ENCODE results near the gene CDK16. TPM values are rescaled to one million over a fixed set of nuclear protein-coding genes. Genes with fewer than 3 reads are reported as not detected.

The CDK16 gene
- total RNA-seq, 6 experiments from 2014 or later: 14.6 to 37.4 (median 29.5) TPM

DNA sequence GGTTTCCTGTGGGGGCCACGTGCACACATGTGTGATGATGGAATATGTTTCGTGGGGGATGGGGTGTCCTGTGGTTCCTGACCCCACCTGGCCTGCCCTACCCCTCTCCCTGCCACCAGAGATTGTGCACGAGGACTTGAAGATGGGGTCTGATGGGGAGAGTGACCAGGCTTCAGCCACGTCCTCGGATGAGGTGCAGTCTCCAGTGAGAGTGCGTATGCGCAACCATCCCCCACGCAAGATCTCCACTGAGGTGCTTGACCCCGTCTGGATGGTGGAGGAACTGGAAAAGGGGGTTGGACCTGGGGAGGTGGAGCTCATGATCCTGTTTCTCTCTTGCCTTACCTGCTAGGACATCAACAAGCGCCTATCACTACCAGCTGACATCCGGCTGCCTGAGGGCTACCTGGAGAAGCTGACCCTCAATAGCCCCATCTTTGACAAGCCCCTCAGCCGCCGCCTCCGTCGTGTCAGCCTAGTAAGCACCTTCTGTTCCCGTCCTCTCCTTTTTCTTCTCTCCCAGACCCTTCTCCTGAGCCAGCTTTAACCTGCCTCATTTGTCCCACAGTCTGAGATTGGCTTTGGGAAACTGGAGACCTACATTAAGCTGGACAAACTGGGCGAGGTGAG lies 5.9 kb downstream of the CDK16 start:
- peak in 1 of 3 donors; percentile 33 for DNase-seq

DNA sequence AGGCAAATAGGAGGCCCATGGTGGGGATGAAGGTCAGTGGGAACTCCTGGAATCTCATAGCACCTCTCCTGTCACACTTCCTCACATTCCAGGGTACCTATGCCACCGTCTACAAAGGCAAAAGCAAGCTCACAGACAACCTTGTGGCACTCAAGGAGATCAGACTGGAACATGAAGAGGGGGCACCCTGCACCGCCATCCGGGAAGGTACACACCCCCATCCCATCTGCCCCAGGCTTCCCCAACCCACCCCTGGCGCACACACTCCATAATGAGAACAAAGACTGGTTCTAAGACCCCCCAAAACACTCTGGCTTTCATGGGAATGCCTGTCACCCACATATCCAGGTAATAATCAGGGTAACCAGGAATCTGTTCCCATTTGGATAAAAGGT lies 6.4 kb downstream of the CDK16 start:
- H3K4me3 ChIP-seq: no peak overlapping the region
- intact Hi-C loops (cut with DNase I): no loop called here
- TF ChIP-seq POLR2A (IDR thresholded peaks at IDR 0.05): no peak
- TF ChIP-seq, protein P1, sequence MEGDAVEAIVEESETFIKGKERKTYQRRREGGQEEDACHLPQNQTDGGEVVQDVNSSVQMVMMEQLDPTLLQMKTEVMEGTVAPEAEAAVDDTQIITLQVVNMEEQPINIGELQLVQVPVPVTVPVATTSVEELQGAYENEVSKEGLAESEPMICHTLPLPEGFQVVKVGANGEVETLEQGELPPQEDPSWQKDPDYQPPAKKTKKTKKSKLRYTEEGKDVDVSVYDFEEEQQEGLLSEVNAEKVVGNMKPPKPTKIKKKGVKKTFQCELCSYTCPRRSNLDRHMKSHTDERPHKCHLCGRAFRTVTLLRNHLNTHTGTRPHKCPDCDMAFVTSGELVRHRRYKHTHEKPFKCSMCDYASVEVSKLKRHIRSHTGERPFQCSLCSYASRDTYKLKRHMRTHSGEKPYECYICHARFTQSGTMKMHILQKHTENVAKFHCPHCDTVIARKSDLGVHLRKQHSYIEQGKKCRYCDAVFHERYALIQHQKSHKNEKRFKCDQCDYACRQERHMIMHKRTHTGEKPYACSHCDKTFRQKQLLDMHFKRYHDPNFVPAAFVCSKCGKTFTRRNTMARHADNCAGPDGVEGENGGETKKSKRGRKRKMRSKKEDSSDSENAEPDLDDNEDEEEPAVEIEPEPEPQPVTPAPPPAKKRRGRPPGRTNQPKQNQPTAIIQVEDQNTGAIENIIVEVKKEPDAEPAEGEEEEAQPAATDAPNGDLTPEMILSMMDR (IDR thresholded peaks at IDR 0.05): no peak

More for the DNA sequence above, 5.9 kb downstream of the CDK16 start:
- 83% methylated on average over 4 of the region's 17 CpGs for WGBS (ENCODE audit: insufficient coverage, low coverage, low lambda C conversion rate, missing lambda C conversion rate)
- H3K9me3 ChIP-seq: no peaks in the 10 kb centered on the region
- H3K4me1 ChIP-seq: peaks cover 0 to 8% (median 0%) of the 10 kb centered on the region in 4 donors
- no peak for TF ChIP-seq POLR2A (IDR thresholded peaks at IDR 0.05)
- TF ChIP-seq, protein P1 (IDR thresholded peaks at IDR 0.05): no peak
- H3K4me3 ChIP-seq: no peak overlapping the region
- ATAC-seq: no peak
- no peak overlapping the region for H3K27ac ChIP-seq
- peaks cover 0 to 44% (median 10%) of the 10 kb centered on the region in 4 donors for H3K36me3 ChIP-seq
- no peaks in the 10 kb centered on the region for H3K27me3 ChIP-seq
- intact Hi-C loops (cut with DNase I): no loop called here

GRCh38 chrX:47226071-47226470 lies 7.6 kb downstream of the CDK16 start:
- intact Hi-C loops (cut with DNase I): no loop called here
- no peak for TF ChIP-seq POLR2A (IDR thresholded peaks at IDR 0.05)
- TF ChIP-seq, protein P1 (IDR thresholded peaks at IDR 0.05): no peak
- Histone ChIP-seq H3K27me3 (no peaks in the 10 kb centered on the region), H3K9me3 (no peaks in the 10 kb centered on the region), H3K36me3 (peaks cover 0 to 44% (median 10%) of the 10 kb centered on the region in 4 donors), H3K4me1 (no peaks in the 10 kb centered on the region), H3K4me3 (no peak overlapping the region), H3K27ac (no peak overlapping the region)
- WGBS (ENCODE audit: insufficient coverage, low coverage, low lambda C conversion rate, missing lambda C conversion rate): 80% methylated on average over 2 of the region's 6 CpGs
- DNase-seq (peak in 1 of 3 donors; percentile 31), ATAC-seq (no peak)

More for the DNA sequence above, 6.4 kb downstream of the CDK16 start:
- DNase-seq (peak in 1 of 3 donors; percentile 21), ATAC-seq (no peak)
- Histone ChIP-seq H3K27me3 (no peaks in the 10 kb centered on the region), H3K4me1 (peaks cover 0 to 8% (median 0%) of the 10 kb centered on the region in 4 donors), H3K27ac (no peak overlapping the region), H3K9me3 (no peaks in the 10 kb centered on the region), H3K36me3 (peaks cover 0 to 44% (median 10%) of the 10 kb centered on the region in 4 donors)
- WGBS (ENCODE audit: insufficient coverage, low coverage, low lambda C conversion rate, missing lambda C conversion rate): 93% methylated on average over 3 of the region's 4 CpGs

DNA sequence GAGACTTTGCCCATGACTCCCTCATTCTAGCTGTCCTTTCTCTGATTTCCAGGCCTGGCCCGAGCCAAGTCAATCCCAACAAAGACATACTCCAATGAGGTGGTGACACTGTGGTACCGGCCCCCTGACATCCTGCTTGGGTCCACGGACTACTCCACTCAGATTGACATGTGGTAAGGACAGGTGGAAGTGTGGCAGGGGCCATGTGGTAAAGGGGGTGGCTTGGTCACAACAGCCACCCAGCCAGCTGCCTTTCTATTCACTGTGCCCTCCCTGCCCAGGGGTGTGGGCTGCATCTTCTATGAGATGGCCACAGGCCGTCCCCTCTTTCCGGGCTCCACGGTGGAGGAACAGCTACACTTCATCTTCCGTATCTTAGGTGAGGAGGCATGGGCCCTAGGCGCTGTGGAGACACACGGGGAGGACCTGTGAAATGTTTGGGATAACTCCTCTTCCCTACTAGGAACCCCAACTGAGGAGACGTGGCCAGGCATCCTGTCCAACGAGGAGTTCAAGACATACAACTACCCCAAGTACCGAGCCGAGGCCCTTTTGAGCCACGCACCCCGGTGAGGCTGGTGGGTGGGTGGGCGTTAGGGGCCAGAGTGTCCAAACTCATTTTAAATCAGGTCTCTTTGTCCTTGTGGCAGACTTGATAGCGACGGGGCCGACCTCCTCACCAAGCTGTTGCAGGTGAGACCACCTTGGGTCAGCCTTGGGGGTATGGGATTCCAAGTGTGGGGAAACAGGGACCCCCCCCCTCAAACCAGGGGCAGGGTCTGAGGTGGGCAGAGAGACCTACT lies 8.3 kb downstream of the CDK16 start:
- peak in 2 of 3 donors; percentile 12 to 39 for DNase-seq
- no peaks in the 10 kb centered on the region for H3K27me3 ChIP-seq
- H3K4me3 ChIP-seq: no peak overlapping the region
- no peak for ATAC-seq
- H3K27ac ChIP-seq: no peak overlapping the region
- no peaks in the 10 kb centered on the region for H3K4me1 ChIP-seq
- H3K9me3 ChIP-seq: no peaks in the 10 kb centered on the region
- no peak for TF ChIP-seq POLR2A (IDR thresholded peaks at IDR 0.05)
- TF ChIP-seq, protein P1 (IDR thresholded peaks at IDR 0.05): no peak
- no CpG with 5 or more reads among the region's 19 CpGs for WGBS (ENCODE audit: insufficient coverage, low coverage, low lambda C conversion rate, missing lambda C conversion rate)
- intact Hi-C loops (cut with DNase I): no loop called here
- H3K36me3 ChIP-seq: peaks cover 0 to 44% (median 10%) of the 10 kb centered on the region in 4 donors
